ENCODE data around the gene NPM3. TPM values are rescaled to one million over a fixed set of nuclear protein-coding genes. Genes with fewer than 3 reads are reported as not detected.
"Not testable (repeated sequence)": the region's sequence is repeated elsewhere in the genome, so short reads cannot be mapped to it uniquely, and the experiment has no call there.

NPM3 gene
- total RNA-seq, 3 donors from 2014 or later = 14.4 to 27.4 (median 15.3) TPM

GRCh38 chr10:101793526-101793925, 10.3 kb upstream of the NPM3 start:
- H3K4me1 ChIP-seq (ENCODE audit: low read depth) = no peaks in the 10 kb centered on the region
- intact Hi-C loops (cut with DNase I, micrococcal nuclease) = no loop called here
- no peaks in the 10 kb centered on the region for H3K9me3 ChIP-seq
- TF ChIP-seq, protein P1, sequence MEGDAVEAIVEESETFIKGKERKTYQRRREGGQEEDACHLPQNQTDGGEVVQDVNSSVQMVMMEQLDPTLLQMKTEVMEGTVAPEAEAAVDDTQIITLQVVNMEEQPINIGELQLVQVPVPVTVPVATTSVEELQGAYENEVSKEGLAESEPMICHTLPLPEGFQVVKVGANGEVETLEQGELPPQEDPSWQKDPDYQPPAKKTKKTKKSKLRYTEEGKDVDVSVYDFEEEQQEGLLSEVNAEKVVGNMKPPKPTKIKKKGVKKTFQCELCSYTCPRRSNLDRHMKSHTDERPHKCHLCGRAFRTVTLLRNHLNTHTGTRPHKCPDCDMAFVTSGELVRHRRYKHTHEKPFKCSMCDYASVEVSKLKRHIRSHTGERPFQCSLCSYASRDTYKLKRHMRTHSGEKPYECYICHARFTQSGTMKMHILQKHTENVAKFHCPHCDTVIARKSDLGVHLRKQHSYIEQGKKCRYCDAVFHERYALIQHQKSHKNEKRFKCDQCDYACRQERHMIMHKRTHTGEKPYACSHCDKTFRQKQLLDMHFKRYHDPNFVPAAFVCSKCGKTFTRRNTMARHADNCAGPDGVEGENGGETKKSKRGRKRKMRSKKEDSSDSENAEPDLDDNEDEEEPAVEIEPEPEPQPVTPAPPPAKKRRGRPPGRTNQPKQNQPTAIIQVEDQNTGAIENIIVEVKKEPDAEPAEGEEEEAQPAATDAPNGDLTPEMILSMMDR (IDR thresholded peaks at IDR 0.05) = no peak
- DNase-seq = no peak
- peaks cover 25% of the 10 kb centered on the region for H3K36me3 ChIP-seq (ENCODE audit: low read depth)
- H3K4me3 ChIP-seq = no peak overlapping the region
- ATAC-seq = no peak

DNA sequence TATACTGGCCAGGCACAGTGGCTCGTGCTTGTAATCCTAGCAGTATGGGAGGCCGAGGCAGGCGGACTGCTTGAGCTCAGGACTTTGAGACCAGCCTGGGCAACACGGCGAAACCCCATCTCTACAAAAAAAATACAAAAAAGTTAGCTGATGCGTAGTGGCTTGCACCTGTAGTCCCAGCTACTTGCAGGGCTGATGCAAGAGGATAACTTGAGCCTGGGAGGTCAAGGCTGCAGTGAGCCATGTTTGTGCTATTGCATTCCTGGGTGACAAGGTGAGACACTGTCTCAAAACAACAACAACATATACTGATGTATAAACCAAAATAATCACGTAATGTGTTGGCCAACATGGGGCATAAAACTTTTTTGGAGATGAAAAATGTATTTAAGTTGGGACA, 6.4 kb upstream of the NPM3 start:
- Histone ChIP-seq H3K9me3 (no peaks in the 10 kb centered on the region), H3K4me3 (no peak overlapping the region), H3K36me3 (ENCODE audit: low read depth) (peaks cover 29% of the 10 kb centered on the region), H3K4me1 (ENCODE audit: low read depth) (no peaks in the 10 kb centered on the region)
- TF ChIP-seq, protein P1 (IDR thresholded peaks at IDR 0.05) = no peak
- ATAC-seq (no peak), DNase-seq (no peak)
- intact Hi-C loops (cut with DNase I, micrococcal nuclease) = no loop called here

- H3K36me3 ChIP-seq (ENCODE audit: low read depth) = peaks cover 29% of the 10 kb centered on the region
- H3K9me3 ChIP-seq; ATAC-seq; intact Hi-C loops (cut with DNase I, micrococcal nuclease); H3K4me3 ChIP-seq; DNase-seq; H3K4me1 ChIP-seq (ENCODE audit: low read depth): not testable (repeated sequence)
Measured at GRCh38 chr10:101789231-101789630, 6.0 kb upstream of the NPM3 start.

- Histone ChIP-seq H3K4me3 (no peak overlapping the region), H3K36me3 (ENCODE audit: low read depth) (peaks cover 15% of the 10 kb centered on the region), H3K4me1 (ENCODE audit: low read depth) (peaks cover 17% of the 10 kb centered on the region), H3K9me3 (no peaks in the 10 kb centered on the region)
- ATAC-seq (no peak), DNase-seq (no peak)
- intact Hi-C loops (cut with DNase I, micrococcal nuclease) = no loop called here
- TF ChIP-seq, protein P1 (IDR thresholded peaks at IDR 0.05) = no peak
Measured at GRCh38 chr10:101785801-101786200, 2.6 kb upstream of the NPM3 start.

DNA sequence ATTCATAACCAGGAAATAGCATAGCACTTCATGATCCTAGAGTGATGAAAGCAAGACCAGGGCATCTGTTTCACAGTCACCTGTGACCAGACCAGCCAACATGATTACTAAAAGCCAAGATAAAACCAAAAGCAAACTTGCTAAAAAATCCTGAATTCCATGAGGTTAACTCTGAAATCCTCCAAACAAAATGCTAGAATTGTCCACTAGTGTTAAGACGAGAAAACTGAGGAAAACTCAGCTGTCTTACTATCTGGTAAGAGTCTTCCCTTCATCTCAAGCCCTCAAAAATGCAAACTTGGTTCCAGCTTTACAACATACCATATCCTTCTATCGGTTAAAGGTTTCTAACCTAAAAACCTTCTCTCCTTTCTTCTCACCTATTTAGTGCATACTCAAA, 1.3 kb upstream of the NPM3 start:
- no peak overlapping the region for H3K4me3 ChIP-seq
- intact Hi-C loops (cut with DNase I, micrococcal nuclease) = loop anchor here in 1 of 2 donors (5.0 kb wide), 1 partner anchor 187 kb away; no protein-coding TSS in a partner anchor
- H3K4me1 ChIP-seq (ENCODE audit: low read depth) = peaks cover 26% of the 10 kb centered on the region
- ATAC-seq (no peak), DNase-seq (no peak)
- TF ChIP-seq, protein P1 (IDR thresholded peaks at IDR 0.05) = no peak
- no peaks in the 10 kb centered on the region for H3K9me3 ChIP-seq
- H3K36me3 ChIP-seq (ENCODE audit: low read depth) = peaks cover 5% of the 10 kb centered on the region

DNA sequence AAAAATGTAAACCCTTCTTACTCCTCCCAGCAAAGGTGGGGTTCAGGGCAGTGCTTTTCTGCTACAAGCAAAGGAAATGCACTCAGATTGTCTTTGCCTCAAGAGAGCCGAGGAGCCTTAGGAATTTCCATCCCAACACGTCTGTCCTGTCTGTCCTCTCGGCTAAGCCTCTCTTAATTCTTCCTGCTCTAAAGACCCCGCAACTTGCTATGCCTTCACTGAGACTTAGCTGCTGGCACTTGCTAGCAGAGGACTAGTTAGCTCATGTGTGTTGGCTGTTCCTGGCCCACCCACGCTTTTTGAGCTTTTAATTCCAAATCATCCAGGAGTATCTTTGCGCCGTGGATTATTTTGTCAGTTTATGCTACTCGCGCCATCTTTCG, 481 bp upstream of the NPM3 start:
- no peak for DNase-seq
- intact Hi-C loops (cut with DNase I, micrococcal nuclease) = loop anchor here in 1 of 2 donors (5.0 kb wide), 1 partner anchor 186 kb away; no protein-coding TSS in a partner anchor
- peaks cover 4% of the 10 kb centered on the region for H3K36me3 ChIP-seq (ENCODE audit: low read depth)
- no peak for ATAC-seq
- TF ChIP-seq, protein P1 (IDR thresholded peaks at IDR 0.05) = no peak
- H3K4me1 ChIP-seq (ENCODE audit: low read depth) = peaks cover 34% of the 10 kb centered on the region
- H3K4me3 ChIP-seq = no peak overlapping the region
- H3K9me3 ChIP-seq = no peaks in the 10 kb centered on the region
